Measurements from ENCODE around the gene ATXN7L3B.

- TF ChIP-seq POLR2A (IDR thresholded peaks at IDR 0.05) (no peak), CTCF (IDR thresholded peaks at IDR 0.05) (no peak), EP300 (IDR thresholded peaks at IDR 0.05) (no peak), POLR2AphosphoS5 (IDR thresholded peaks at IDR 0.05) (no peak)
Measured at GRCh38 chr12:74559728-74560127, 22.1 kb downstream of the ATXN7L3B start.
